ENCODE measurements around the gene GABBR2. TPM values are rescaled to one million over a fixed set of nuclear protein-coding genes. Genes with fewer than 3 reads are reported as not detected.

GABBR2 gene
- total RNA-seq, 4 donors from 2014 or later, result 0.32 to 1.7 TPM; not detected in 2

DNA sequence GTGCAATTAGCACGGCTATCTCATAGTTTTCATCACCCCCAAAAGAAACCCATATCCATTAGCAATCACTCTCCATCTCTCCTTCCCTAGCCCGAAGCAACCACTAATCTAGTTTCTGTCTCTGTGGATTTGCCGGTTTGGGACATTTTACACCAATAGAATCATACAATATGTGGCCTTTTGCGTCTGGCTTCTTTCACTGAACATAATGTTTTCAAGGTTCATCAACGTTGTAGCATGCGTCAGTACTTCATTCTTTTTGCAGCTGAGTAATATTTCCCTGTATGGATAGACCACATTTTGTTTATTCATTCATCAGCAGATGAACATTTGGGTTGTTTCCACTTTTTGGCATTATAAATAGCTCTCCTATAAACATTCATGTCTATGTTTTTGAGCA lies 377.9 kb downstream of the GABBR2 start:
- 78% methylated on average over 6 of the region's 6 CpGs for WGBS
- Histone ChIP-seq H3K4me1 (no peaks in the 10 kb centered on the region), H3K9me3 (no peaks in the 10 kb centered on the region), H3K4me3 (no peak overlapping the region), H3K36me3 (no peaks in the 10 kb centered on the region), H3K27ac (no peak overlapping the region), H3K27me3 (peaks cover 9% of the 10 kb centered on the region)
- TF ChIP-seq EP300 (IDR thresholded peaks at IDR 0.05) (no peak), POLR2A (IDR thresholded peaks at IDR 0.05) (no peak)
- no peak for DNase-seq (ENCODE audit: low spot score in 2 of 2)

DNA sequence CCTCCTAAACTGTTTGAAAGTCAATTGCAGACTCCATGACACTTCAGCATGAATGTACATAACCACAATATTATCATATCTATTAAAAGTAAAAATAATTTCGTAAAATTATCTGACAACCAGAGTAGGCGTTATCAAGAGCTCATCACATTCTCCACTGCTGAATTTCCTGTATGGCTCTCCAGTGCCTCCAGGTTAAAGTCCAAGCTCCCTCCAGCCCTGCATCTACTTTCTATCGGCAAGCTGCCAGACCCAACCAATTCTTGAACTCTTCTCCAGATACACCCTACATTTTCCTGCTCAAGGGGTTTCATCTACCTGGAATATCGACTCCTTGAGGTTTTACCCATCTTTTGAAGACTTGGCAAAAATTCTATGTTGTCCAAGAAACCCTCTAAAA lies 378.8 kb downstream of the GABBR2 start:
- no peak overlapping the region for H3K27ac ChIP-seq
- H3K27me3 ChIP-seq, result peaks cover 9% of the 10 kb centered on the region
- DNase-seq (ENCODE audit: low spot score in 2 of 2), result no peak
- no peaks in the 10 kb centered on the region for H3K4me1 ChIP-seq
- no peaks in the 10 kb centered on the region for H3K36me3 ChIP-seq
- H3K4me3 ChIP-seq, result no peak overlapping the region
- 65% methylated on average over 4 of the region's 4 CpGs for WGBS
- H3K9me3 ChIP-seq, result no peaks in the 10 kb centered on the region
- no peak for TF ChIP-seq POLR2AphosphoS5 (IDR thresholded peaks at IDR 0.05)
- TF ChIP-seq POLR2A (IDR thresholded peaks at IDR 0.05), result no peak
- TF ChIP-seq EP300 (IDR thresholded peaks at IDR 0.05), result no peak
- TF ChIP-seq, protein P1, sequence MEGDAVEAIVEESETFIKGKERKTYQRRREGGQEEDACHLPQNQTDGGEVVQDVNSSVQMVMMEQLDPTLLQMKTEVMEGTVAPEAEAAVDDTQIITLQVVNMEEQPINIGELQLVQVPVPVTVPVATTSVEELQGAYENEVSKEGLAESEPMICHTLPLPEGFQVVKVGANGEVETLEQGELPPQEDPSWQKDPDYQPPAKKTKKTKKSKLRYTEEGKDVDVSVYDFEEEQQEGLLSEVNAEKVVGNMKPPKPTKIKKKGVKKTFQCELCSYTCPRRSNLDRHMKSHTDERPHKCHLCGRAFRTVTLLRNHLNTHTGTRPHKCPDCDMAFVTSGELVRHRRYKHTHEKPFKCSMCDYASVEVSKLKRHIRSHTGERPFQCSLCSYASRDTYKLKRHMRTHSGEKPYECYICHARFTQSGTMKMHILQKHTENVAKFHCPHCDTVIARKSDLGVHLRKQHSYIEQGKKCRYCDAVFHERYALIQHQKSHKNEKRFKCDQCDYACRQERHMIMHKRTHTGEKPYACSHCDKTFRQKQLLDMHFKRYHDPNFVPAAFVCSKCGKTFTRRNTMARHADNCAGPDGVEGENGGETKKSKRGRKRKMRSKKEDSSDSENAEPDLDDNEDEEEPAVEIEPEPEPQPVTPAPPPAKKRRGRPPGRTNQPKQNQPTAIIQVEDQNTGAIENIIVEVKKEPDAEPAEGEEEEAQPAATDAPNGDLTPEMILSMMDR (IDR thresholded peaks at IDR 0.05), result no peak

DNA sequence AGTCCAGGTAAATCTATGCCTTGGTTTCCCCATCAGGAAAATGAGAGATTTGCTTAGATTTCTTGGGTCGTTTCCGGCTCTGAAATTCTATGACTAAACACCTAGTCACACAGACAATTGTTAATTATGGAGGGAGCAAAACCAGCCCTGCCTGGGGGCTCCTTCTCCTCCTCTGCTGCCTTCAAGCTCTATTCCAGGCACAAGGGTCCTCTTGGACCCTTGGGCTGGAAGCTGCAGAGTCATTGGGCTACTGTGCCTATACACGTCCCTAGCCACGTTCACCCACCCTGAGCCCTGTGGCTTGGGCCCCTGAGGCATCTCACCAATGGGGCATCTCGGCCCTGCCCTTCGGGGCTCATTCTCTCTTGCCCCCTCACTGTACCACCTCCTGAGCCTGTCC lies 379.5 kb downstream of the GABBR2 start:
- Histone ChIP-seq H3K4me1 (no peaks in the 10 kb centered on the region), H3K27ac (no peak overlapping the region), H3K27me3 (peaks cover 9% of the 10 kb centered on the region), H3K4me3 (no peak overlapping the region), H3K36me3 (no peaks in the 10 kb centered on the region), H3K9me3 (no peaks in the 10 kb centered on the region)
- DNase-seq (ENCODE audit: low spot score in 2 of 2), result no peak
- TF ChIP-seq POLR2A (IDR thresholded peaks at IDR 0.05) (no peak), POLR2AphosphoS5 (IDR thresholded peaks at IDR 0.05) (no peak), EP300 (IDR thresholded peaks at IDR 0.05) (no peak)
- TF ChIP-seq, protein P1 (IDR thresholded peaks at IDR 0.05), result no peak
- 84% methylated on average over 6 of the region's 6 CpGs for WGBS

DNA sequence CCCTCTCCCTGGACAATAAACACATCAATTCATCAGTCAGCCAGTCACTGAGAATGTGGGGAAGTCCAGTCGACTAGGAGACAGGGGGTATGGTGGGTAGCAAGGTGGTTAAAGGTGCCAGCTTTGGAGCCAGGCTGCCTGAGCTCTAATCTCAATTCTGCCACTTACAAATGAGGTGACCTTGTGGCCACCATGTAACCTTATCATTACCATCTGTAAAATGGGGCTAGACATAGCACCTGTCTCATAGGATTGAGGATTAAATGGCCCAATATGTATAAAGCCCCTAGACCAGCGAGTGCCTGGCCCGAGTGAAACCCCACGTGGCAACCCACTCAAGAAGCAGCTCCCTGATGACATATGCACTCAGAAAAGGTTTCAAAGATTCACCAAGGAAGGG lies 380.0 kb downstream of the GABBR2 start:
- Histone ChIP-seq H3K4me3 (no peak overlapping the region), H3K4me1 (no peaks in the 10 kb centered on the region), H3K27ac (no peak overlapping the region), H3K9me3 (no peaks in the 10 kb centered on the region), H3K36me3 (no peaks in the 10 kb centered on the region), H3K27me3 (peaks cover 9% of the 10 kb centered on the region)
- 44% methylated on average over 1 of the region's 4 CpGs for WGBS
- DNase-seq (ENCODE audit: low spot score in 2 of 2), result no peak
- TF ChIP-seq, protein P1 (IDR thresholded peaks at IDR 0.05), result no peak
- TF ChIP-seq POLR2AphosphoS5 (IDR thresholded peaks at IDR 0.05), result no peak
- no peak for TF ChIP-seq EP300 (IDR thresholded peaks at IDR 0.05)
- TF ChIP-seq POLR2A (IDR thresholded peaks at IDR 0.05), result no peak

DNA sequence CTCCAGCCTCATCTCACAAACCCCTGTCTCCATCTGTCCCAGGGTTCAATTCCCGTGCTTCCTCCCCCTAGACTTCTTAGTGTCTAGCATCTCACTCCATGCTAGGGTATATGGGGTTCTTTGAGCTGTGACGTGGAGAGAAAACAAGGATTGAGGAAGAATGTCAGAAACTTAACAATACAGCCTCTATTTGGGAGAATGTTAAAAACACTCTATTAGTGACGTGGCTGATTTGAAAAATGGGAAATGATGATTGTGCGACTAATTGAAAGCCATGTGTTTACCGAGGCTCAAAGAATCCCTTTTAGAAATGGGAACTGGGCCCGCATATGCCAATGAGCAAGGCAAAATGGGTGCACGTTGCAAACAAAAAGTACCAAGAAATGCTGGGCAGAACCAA lies 380.6 kb downstream of the GABBR2 start:
- H3K27me3 ChIP-seq, result peaks cover 9% of the 10 kb centered on the region
- no peak overlapping the region for H3K4me3 ChIP-seq
- H3K4me1 ChIP-seq, result no peaks in the 10 kb centered on the region
- no peak for TF ChIP-seq POLR2A (IDR thresholded peaks at IDR 0.05)
- TF ChIP-seq, protein P1 (IDR thresholded peaks at IDR 0.05), result no peak
- TF ChIP-seq POLR2AphosphoS5 (IDR thresholded peaks at IDR 0.05), result no peak
- TF ChIP-seq EP300 (IDR thresholded peaks at IDR 0.05), result no peak
- H3K36me3 ChIP-seq, result no peaks in the 10 kb centered on the region
- H3K9me3 ChIP-seq, result no peaks in the 10 kb centered on the region
- H3K27ac ChIP-seq, result no peak overlapping the region
- DNase-seq (ENCODE audit: low spot score in 2 of 2), result no peak
- 82% methylated on average over 7 of the region's 7 CpGs for WGBS

GRCh38 chr9:98327249-98327561 lies 381.5 kb downstream of the GABBR2 start:
- no peak for TF ChIP-seq POLR2AphosphoS5 (IDR thresholded peaks at IDR 0.05)
- no peak for TF ChIP-seq POLR2A (IDR thresholded peaks at IDR 0.05)
- peaks cover 9% of the 10 kb centered on the region for H3K27me3 ChIP-seq
- no peak overlapping the region for H3K27ac ChIP-seq
- no peaks in the 10 kb centered on the region for H3K9me3 ChIP-seq
- no peaks in the 10 kb centered on the region for H3K4me1 ChIP-seq
- DNase-seq (ENCODE audit: low spot score in 2 of 2), result no peak
- H3K4me3 ChIP-seq, result no peak overlapping the region
- no peaks in the 10 kb centered on the region for H3K36me3 ChIP-seq
- 92% methylated on average over 4 of the region's 4 CpGs for WGBS

All from suprapubic skin (tissue), 4 donors.